Peyer's patch (tissue), 4 donors: ENCODE data around the gene IQCM.

Experiments used
- CTCF ChIP-seq, 6 experiments: fragments of 450-650 bp in 4 of 6; fragments of 200-600 bp in 2 of 6; sonication (generic) in 1 of 6; IDR thresholded peaks; one replicate each; pipeline ENCODE4 v1.5.1; 2017 to 2019; ENCODE audit warnings: antibody characterized with exemption in 6 of 6, mild to moderate bottlenecking in 3 of 6, moderate library complexity in 1 of 6
- POLR2A ChIP-seq, 2 donors: fragments of 450-650 bp; IDR thresholded peaks; one replicate each; pipeline ENCODE4 v1.5.1; 2017; ENCODE audit warnings: antibody characterized with exemption in 2 of 2, mild to moderate bottlenecking in 2 of 2, moderate library complexity in 2 of 2

GRCh38 chr4:149555799-149556198 is 259.8 kb downstream of the IQCM start:
- TF ChIP-seq CTCF (IDR thresholded peaks at IDR 0.05): no peak
- no peak for TF ChIP-seq POLR2A (IDR thresholded peaks at IDR 0.05)
